ENCODE data around the gene FAM200C.

Gene FAM200C

GRCh38 chr5:160363211-160363610 is 36.6 kb downstream of the FAM200C start:
- H3K4me3 ChIP-seq (replicated peaks; ENCODE audit: low read depth, low read length): no peak overlapping the region
- TF ChIP-seq CTCF (IDR thresholded peaks at IDR 0.05; ENCODE audit: low read depth, low read length, missing control alignments): no peak
- DNase-seq (ENCODE audit: extremely low read depth, low read depth): no peak

DNA sequence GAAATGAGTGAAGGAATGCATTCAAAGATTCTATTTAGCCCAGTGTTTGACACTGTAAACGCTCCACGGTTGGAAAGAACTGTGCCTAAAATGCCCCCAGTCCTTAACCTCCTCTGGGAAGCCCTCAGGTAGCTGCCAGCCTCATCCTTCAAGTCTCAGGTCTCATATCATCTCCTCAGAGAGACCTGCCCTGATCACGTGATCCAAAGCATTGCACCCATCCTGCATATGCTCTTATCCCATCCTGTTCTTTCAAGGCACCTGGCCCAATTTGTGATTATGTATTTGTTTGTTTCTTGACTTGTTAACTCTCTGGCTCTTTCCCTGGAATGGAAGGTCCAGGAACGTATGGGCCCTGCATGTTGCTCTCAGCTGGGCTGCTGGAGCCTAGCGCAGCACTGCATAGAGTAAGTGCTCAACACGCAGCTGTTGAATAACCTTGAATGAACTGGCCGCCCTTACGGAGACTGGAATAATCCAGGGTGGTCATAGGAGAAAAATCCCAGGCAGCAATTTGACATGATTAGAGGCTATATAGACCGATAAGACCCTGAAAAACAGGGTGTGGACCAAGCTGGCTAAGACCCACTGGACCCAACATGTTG is 38.1 kb downstream of the FAM200C start:
- DNase-seq (ENCODE audit: extremely low read depth, low read depth): no peak

GRCh38 chr5:160360310-160360709 is 39.5 kb downstream of the FAM200C start:
- no peak for DNase-seq (ENCODE audit: extremely low read depth, low read depth)
- no peak overlapping the region for H3K4me3 ChIP-seq (replicated peaks; ENCODE audit: low read depth, low read length)
- TF ChIP-seq CTCF (IDR thresholded peaks at IDR 0.05; ENCODE audit: low read depth, low read length, missing control alignments): no peak

More for the DNA sequence above, 38.1 kb downstream of the FAM200C start:
- no peak for TF ChIP-seq CTCF (IDR thresholded peaks at IDR 0.05; ENCODE audit: low read depth, low read length, missing control alignments)
- H3K4me3 ChIP-seq (replicated peaks; ENCODE audit: low read depth, low read length): no peak overlapping the region

- DNase-seq (ENCODE audit: extremely low read depth, low read depth): no peak
- H3K4me3 ChIP-seq (replicated peaks; ENCODE audit: low read depth, low read length): no peak overlapping the region
- TF ChIP-seq CTCF (IDR thresholded peaks at IDR 0.05; ENCODE audit: low read depth, low read length, missing control alignments): no peak
Observed at GRCh38 chr5:160359816-160360215, 40.0 kb downstream of the FAM200C start.

DNA sequence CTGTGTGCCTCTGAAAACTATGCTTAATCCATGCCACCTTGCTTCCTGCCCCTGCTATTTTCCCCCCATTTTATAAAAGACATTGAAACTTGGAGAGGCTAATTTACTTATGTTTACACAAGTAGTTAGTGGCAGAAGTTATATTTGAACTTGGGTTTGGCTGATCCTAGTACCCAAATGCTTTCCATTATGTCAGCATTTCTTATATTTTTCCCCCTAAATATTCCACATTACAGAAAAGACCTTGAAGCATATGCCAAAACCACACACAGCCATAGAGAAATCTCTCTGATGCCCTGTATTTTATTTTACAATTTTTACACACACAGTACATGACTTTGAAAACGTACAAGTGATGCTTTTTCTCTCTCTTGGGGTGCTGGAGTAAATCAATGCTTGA is 40.6 kb downstream of the FAM200C start:
- no peak overlapping the region for H3K4me3 ChIP-seq (replicated peaks; ENCODE audit: low read depth, low read length)
- no peak for TF ChIP-seq CTCF (IDR thresholded peaks at IDR 0.05; ENCODE audit: low read depth, low read length, missing control alignments)
- no peak for DNase-seq (ENCODE audit: extremely low read depth, low read depth)

- TF ChIP-seq CTCF (IDR thresholded peaks at IDR 0.05; ENCODE audit: low read depth, low read length, missing control alignments): no peak
- H3K4me3 ChIP-seq (replicated peaks; ENCODE audit: low read depth, low read length): no peak overlapping the region
- DNase-seq (ENCODE audit: extremely low read depth, low read depth): no peak
Observed at GRCh38 chr5:160357861-160358411, 41.9 kb downstream of the FAM200C start.

DNA sequence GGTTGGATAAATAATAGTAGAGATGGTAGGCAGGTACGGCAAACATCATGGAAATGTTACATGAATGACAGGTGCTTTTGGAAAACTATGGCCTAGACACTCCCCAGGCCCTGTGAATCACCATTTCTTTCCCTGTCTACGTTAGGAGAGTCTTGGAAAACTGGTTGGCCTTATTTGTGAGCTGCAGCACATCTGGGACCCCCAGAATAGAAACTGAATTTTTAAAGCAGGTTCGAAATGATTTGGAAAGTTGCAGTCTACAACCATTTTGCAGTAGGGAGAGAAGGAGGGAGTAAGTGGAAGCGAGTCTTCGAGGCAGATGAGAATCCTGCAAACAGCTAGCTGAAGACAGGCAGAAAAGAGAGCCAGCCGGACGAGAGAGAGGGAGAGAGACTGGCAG is 42.5 kb downstream of the FAM200C start:
- no peak for TF ChIP-seq CTCF (IDR thresholded peaks at IDR 0.05; ENCODE audit: low read depth, low read length, missing control alignments)
- H3K4me3 ChIP-seq (replicated peaks; ENCODE audit: low read depth, low read length): no peak overlapping the region
- no peak for DNase-seq (ENCODE audit: extremely low read depth, low read depth)
